Brain microvascular endothelial cell (primary cell): Measurements from ENCODE around the gene CUL9.

ENCODE experiments used
- DNase-seq: peaks from one replicate; pipeline ENCODE4 v3.0.0-alpha.2; 2020
- H3K27ac ChIP-seq: fragments of 250-450 bp; sonication (Bioruptor Pico); 2 replicates; pipeline ENCODE4 v1.5.1; 2020; ENCODE audit warnings: mild to moderate bottlenecking, moderate library complexity
- H3K27me3 ChIP-seq: fragments of 250-450 bp; sonication (Bioruptor Pico); replicated peaks from 2 replicates; pipeline ENCODE4 v1.5.1; 2020; ENCODE audit warnings: mild to moderate bottlenecking
- H3K36me3 ChIP-seq: fragments of 250-450 bp; sonication (Bioruptor Pico); replicated peaks from 2 replicates; pipeline ENCODE4 v1.5.1; 2020; ENCODE audit warnings: mild to moderate bottlenecking
- H3K4me3 ChIP-seq: 2 replicates; pipeline ENCODE4 v1.5.1; 2011; ENCODE audit warnings: low read depth, mild to moderate bottlenecking, control low read depth, low read length, moderate library complexity
- in situ Hi-C: cut with HindIII; loops from 2 replicates; pipeline ENCODE4 v1.10.0; 2017; ENCODE audit warnings: low sequenced_read_pairs, low pct_ligation_motif_present
- TF ChIP-seq, protein P1 (sequence below): IDR thresholded peaks from 2 replicates; pipeline ENCODE4 v1.5.1; 2011; ENCODE audit warnings: low read depth, mild to moderate bottlenecking, moderate library complexity, low read length, control low read depth, inconsistent platforms; ENCODE audit errors: missing control alignments

CUL9 gene

DNA sequence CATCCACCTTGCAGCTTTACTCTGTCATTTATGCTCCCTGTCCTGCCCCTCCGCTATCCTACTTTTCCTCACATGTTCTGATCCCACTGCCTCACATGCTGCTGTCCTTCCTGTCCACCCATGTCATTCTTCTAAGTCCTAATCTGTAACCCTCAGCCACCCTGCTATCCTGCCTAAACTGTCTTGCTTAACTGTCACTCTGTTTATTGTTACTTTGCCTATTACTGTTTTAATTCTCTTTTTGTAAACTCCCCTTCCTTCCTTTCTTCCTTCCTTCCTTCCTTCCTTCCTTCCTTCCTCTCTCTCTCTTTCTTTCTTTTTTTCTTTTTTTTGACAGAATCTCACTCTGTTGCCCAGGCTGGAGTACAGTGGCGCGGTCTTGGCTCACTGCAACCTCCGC lies 1.4 kb downstream of the CUL9 start:
- Histone ChIP-seq H3K27me3 (no peaks in the 10 kb centered on the region), H3K36me3 (peaks cover 26% of the 10 kb centered on the region), H3K27ac (no peak overlapping the region), H3K4me3 (no peak overlapping the region)
- TF ChIP-seq, protein P1, sequence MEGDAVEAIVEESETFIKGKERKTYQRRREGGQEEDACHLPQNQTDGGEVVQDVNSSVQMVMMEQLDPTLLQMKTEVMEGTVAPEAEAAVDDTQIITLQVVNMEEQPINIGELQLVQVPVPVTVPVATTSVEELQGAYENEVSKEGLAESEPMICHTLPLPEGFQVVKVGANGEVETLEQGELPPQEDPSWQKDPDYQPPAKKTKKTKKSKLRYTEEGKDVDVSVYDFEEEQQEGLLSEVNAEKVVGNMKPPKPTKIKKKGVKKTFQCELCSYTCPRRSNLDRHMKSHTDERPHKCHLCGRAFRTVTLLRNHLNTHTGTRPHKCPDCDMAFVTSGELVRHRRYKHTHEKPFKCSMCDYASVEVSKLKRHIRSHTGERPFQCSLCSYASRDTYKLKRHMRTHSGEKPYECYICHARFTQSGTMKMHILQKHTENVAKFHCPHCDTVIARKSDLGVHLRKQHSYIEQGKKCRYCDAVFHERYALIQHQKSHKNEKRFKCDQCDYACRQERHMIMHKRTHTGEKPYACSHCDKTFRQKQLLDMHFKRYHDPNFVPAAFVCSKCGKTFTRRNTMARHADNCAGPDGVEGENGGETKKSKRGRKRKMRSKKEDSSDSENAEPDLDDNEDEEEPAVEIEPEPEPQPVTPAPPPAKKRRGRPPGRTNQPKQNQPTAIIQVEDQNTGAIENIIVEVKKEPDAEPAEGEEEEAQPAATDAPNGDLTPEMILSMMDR = no peak
- in situ Hi-C loops = no loop called here
- DNase-seq = no peak

DNA sequence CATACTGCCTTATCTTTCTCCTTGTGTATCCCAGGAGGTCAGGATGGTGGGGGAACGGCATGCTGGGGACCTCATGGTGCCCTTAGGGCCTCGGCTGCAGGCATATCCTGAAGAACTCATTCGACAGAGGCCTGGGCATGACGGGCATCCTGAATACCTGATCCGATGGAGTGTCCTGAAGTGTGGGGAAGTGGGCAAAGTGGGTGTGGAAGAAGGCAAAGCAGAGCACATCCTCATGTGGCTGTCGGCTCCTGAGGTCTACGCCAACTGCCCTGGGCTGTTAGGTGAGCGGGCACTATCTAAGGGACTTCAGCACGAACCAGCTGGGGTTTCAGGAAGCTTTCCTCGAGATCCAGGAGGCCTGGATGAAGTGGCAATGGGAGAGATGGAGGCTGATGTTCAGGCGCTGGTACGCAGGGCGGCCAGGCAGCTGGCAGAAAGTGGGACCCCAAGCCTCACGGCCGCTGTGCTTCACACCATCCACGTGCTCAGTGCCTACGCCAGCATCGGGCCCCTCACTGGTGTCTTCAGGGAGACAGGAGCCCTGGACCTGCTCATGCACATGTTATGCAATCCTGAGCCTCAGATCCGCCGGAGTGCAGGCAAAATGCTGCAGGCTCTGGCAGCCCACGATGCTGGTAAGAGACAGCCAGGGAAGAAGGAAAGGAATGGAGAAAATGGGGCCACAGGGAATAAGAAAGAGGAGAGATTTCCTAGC lies 2.4 kb downstream of the CUL9 start:
- TF ChIP-seq, protein P1 = no peak
- in situ Hi-C loops = no loop called here
- Histone ChIP-seq H3K36me3 (peaks cover 16% of the 10 kb centered on the region), H3K27me3 (no peaks in the 10 kb centered on the region), H3K4me3 (no peak overlapping the region), H3K27ac (no peak overlapping the region)
- no peak for DNase-seq

DNA sequence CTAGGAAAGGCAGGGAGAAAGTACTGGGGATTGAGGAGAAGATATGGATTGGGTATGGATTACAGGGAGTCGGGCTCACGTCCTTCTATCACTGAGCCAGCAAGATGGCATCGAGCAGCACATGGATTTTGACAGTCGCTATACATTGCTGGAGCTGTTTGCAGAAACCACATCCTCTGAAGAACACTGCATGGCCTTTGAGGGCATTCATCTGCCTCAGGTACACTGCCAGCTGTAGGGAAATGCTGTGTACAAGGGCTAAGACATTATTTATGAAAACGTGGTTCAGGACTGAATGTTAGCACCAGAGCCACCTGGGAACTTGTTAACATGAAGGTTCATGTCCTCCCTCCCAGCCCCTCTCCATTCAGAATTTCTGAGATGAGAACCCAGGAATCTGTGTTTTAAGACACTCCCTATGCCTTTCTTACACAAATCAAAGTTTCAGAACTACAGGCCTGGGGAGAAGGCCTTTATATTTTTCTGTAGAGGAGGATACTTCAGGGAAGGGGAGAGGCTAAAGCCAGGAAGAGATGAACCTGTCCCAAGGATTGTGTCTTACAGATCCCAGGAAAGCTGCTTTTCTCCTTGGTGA lies 3.5 kb downstream of the CUL9 start:
- Histone ChIP-seq H3K4me3 (no peak overlapping the region), H3K36me3 (peaks cover 13% of the 10 kb centered on the region), H3K27me3 (no peaks in the 10 kb centered on the region), H3K27ac (no peak overlapping the region)
- no peak for DNase-seq
- TF ChIP-seq, protein P1 = no peak
- in situ Hi-C loops = no loop called here

DNA sequence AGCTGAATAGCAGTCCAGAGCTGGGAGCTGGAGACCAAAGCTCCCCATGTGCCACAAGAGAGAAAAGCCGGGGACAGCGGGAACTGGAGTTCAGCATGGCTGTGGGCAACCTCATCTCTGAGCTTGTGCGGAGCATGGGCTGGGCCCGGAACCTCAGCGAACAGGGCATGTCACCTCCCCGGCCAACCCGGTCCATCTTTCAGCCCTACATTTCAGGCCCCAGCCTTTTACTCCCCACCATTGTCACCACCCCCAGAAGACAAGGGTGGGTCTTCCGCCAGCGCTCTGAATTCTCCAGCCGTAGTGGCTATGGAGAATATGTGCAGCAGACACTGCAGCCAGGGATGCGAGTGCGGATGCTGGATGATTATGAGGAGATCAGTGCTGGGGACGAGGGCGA lies 4.0 kb downstream of the CUL9 start:
- Histone ChIP-seq H3K27ac (no peak overlapping the region), H3K36me3 (peaks cover 10% of the 10 kb centered on the region), H3K4me3 (no peak overlapping the region), H3K27me3 (no peaks in the 10 kb centered on the region)
- in situ Hi-C loops = no loop called here
- DNase-seq = no peak
- TF ChIP-seq, protein P1 = no peak

DNA sequence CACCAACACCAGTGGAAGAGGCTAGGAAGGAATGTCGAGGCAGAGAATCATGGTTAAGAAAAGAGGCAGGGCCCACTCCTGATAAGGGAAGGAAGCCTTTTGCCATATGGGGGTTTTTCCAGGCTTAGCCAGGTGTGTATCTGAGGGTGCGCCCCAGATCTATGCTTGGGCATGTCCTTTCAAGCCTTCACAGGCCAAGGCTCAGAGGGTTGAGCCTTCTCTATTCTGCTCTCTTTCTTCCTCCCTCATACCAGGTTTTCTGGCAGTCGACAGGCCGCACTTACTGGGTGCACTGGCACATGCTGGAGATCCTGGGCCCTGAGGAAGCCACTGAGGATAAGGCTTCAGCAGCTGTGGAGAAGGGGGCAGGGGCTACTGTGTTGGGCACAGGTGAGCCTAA lies 4.7 kb downstream of the CUL9 start:
- Histone ChIP-seq H3K27ac (no peak overlapping the region), H3K4me3 (no peak overlapping the region), H3K27me3 (no peaks in the 10 kb centered on the region), H3K36me3 (peaks cover 10% of the 10 kb centered on the region)
- TF ChIP-seq, protein P1 = no peak
- no peak for DNase-seq
- in situ Hi-C loops = no loop called here
